AG09319 (cell line): Measurements from ENCODE around the gene RIPK3.
"Not testable (repeated sequence)": the region's sequence is repeated elsewhere in the genome, so short reads cannot be mapped to it uniquely, and the experiment has no call there.

ENCODE experiments used
- DNase-seq: peaks from one replicate; pipeline ENCODE4 v3.0.0-alpha.2; 2010; ENCODE audit warnings: low read depth; ENCODE audit errors: extremely low read depth
- TF ChIP-seq, protein P1 (sequence below): IDR thresholded peaks from 2 replicates; pipeline ENCODE4 v1.5.1; 2011; ENCODE audit warnings: low read depth, mild to moderate bottlenecking, inconsistent platforms, low read length, moderate library complexity

The RIPK3 gene

DNA sequence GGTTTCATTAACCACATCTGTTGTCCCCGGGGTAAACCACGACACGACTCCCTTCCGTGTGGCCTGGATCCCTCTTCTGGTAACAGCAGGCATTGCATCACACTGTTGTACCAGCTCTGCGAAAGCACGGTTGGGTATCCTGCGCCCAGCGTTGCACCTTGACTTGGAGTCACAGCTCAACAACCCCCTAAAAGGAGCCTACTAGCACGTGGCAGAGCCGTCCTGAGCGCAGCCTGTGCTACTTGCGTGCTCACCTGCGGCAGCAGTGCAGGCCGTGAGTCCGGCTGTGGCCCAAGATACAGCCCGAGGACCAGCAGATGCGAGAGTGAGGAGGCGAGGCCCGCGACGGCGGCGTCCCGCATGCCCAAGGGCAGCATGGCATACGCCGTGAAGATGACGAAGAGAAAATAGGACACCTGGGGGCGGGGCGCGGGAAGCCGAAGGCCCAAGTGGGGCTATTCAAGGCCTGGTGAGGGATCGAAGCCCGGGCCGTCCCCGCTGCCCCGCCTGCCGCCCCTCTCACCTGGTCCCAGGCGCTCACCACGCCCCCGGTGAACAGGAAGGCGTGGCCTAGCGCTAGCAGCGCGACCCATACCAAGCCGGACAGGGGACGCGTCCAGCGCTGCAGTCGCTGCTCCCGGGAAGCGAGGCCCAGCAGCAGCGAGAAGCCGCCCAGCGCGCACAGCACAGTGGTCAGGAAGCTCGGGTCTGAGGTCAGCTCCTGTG lies 7.4 kb downstream of the RIPK3 start:
- TF ChIP-seq, protein P1, sequence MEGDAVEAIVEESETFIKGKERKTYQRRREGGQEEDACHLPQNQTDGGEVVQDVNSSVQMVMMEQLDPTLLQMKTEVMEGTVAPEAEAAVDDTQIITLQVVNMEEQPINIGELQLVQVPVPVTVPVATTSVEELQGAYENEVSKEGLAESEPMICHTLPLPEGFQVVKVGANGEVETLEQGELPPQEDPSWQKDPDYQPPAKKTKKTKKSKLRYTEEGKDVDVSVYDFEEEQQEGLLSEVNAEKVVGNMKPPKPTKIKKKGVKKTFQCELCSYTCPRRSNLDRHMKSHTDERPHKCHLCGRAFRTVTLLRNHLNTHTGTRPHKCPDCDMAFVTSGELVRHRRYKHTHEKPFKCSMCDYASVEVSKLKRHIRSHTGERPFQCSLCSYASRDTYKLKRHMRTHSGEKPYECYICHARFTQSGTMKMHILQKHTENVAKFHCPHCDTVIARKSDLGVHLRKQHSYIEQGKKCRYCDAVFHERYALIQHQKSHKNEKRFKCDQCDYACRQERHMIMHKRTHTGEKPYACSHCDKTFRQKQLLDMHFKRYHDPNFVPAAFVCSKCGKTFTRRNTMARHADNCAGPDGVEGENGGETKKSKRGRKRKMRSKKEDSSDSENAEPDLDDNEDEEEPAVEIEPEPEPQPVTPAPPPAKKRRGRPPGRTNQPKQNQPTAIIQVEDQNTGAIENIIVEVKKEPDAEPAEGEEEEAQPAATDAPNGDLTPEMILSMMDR, result peak; percentile 72
- no peak for DNase-seq

DNA sequence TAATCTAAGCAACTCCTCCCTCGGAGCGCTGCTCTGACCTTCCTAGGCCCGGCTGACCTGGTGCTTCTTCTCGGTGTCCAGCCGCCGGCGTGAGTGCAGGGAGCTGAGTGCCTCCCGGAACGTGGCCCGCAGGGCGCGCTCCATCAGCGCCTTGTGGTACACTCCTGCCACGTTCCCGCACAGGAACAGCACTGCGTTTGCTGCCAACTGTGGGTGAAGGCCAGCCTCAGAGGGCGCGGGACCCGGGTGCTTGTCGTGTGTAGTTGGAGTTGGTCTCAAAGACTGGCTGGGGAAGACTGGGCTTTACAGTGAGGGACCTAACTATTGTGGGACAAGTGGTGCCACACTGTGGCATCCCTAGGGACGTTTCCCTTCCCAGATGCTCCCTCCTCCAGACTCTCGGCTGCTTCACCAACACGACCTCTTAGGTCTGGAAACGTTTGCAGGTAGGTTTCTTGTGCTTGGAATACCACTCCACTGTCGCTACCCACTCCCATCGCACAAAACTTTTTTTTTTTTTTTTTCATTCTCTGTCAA lies 8.0 kb downstream of the RIPK3 start:
- no peak for DNase-seq
- TF ChIP-seq, protein P1, result no peak

DNA sequence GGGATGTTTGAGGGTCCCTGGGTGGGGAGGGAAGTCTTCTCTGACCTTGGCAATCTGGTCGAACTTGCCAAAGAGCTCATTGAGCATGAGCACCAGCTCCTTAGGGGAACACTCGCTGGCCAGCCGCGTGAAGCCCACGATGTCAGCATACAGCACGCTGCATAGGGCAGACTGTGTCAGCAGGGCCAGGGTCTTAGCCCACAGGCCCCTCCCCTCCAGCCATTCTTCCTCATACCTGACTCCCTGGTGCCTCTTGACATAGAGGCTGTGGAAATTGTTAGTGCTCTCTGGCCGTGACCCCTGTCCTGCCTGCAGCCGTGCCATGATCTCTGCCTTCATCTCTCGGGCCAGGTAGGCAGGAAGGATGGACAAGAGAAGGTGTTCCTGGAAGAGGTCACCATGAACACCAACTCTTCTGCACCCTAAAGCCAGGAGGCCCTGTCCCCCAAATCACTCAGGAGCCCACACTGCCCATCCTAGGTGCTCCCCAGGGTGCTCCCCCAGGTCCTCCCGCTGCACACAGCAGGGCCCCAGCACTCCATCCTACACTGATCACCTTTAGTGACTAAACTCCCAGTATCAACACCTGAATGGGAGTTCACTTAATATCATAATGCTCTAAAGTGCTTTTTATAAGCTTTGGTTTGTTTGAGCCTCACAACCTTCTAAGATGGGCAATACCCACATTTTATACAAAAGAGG lies 8.7 kb downstream of the RIPK3 start:
- DNase-seq, result no peak
- TF ChIP-seq, protein P1, result no peak

DNA sequence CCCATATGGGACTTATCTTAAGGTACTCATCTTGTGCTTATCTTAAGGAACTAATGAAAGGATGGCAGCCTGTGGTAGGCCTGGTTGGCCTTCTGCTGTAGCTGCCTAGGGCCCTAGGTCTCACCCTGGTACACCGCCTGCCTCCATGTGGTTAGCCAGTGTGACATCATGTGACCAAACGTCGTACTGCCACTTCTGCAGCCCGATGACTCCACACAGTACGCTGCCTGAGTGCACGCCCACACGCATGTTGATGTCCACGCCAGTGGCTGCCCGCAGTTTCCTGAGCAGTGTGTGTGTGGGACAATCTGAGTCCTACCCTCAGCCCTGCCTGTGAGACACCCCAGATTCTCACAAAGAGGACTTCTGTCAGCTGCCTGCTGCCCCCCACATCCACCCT lies 10.1 kb downstream of the RIPK3 start:
- no peak for DNase-seq
- TF ChIP-seq, protein P1, result no peak

DNA sequence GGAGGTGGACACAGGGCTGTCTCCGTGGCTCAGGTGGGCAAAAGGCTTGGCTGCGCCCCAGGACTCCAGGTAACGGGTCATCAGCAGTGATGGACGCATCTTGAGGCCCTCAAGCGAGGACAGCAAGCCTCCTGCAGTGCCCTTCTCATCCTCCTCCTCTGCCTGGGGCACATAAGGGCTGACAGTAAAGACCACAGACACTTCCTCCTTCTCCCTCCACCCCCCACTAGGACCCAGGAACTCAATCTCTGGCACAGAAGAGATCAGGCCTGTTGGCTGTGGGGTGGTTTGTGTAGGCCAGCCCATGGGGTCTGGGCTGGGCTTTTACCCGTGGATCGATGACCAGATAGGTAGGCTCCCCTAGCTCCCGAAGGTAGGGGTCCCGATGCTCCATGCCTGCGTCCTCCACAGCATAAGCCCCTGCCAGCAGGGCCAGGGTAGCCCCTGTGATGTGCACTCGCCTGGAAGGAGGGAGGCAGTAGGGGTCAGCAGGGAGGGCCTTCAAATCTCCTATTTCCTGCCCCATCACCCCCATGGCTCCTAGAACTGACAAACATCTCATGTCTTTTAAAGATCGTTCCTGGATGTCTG lies 10.6 kb downstream of the RIPK3 start:
- TF ChIP-seq, protein P1, result no peak
- DNase-seq, result no peak

DNA sequence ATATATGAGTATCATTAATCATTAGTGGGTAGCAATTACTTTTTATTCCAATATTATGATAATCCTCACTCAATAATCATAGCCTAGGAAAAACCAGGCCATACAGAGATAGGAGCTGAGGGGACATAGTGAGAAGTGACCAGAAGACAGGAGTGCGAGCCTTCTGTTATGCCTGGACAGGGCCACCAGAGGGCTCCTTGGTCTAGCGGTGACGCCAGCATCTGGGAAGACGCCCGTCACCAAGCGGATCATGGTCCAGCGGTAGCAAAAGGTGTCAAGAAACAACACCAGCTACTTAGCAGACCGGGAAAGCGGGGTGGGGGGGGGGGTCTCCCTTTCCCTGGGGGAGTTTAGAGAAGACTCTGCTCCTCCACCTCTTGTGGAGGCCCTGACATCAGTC lies 11.9 kb downstream of the RIPK3 start:
- TF ChIP-seq, protein P1, result peak; percentile 30

DNA sequence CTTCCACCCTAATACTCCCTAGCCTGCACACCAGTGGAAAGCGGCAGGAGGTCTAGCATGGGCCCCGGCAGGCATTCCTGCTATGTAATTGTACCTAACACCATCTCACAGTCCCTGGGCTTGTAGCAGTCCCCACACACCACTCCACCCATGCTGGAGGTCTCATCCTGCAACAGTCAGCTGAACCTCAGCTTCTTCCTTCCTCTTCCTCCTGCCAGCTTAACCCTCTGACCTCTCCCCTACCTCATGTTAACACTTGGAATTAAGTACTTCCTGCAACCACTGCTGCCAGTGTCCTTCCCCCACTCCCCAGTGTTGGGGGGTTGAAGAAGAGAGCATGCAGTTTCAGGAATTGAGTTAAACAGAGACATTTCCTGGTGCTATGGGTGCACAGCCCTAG lies 12.5 kb downstream of the RIPK3 start:
- TF ChIP-seq, protein P1, result no peak
- no peak for DNase-seq

More for the DNA sequence above, 11.9 kb downstream of the RIPK3 start:
- DNase-seq, result not testable (repeated sequence)
